ENCODE results near the gene GPRIN2.

Gene GPRIN2

GRCh38 chr10:46550795-46551700 lies 5.4 kb downstream of the GPRIN2 start:
- Histone ChIP-seq H3K27me3 (ENCODE audit: insufficient read depth, insufficient read length) (peaks cover 12% of the 10 kb centered on the region), H3K9me3 (ENCODE audit: insufficient read depth, low read length) (no peaks in the 10 kb centered on the region), H3K4me1 (ENCODE audit: insufficient read depth, insufficient read length) (peaks cover 7% of the 10 kb centered on the region), H3K9ac (ENCODE audit: insufficient read length, low read depth) (no peak overlapping the region), H3K36me3 (ENCODE audit: insufficient read depth, insufficient read length, low read length) (peaks cover 20% of the 10 kb centered on the region), H3K4me3 (ENCODE audit: insufficient read length, low read depth) (no peak overlapping the region)
- no peak for TF ChIP-seq SUZ12 (IDR thresholded peaks at IDR 0.05; ENCODE audit: extremely low read depth, insufficient read depth, insufficient read length)
- TF ChIP-seq ZNF274 (IDR thresholded peaks at IDR 0.05; ENCODE audit: low read depth, low read length), result no peak
- TF ChIP-seq YY1 (IDR thresholded peaks at IDR 0.05; ENCODE audit: insufficient read depth, insufficient read length), result no peak
- no peak for DNase-seq (ENCODE audit: low read depth, low spot score)

- no peaks in the 10 kb centered on the region for H3K9me3 ChIP-seq (ENCODE audit: insufficient read depth, low read length)
- no peak overlapping the region for H3K9ac ChIP-seq (ENCODE audit: insufficient read length, low read depth)
- no peak overlapping the region for H3K4me3 ChIP-seq (ENCODE audit: insufficient read length, low read depth)
- H3K27me3 ChIP-seq (ENCODE audit: insufficient read depth, insufficient read length), result peaks cover 7% of the 10 kb centered on the region
- no peak for DNase-seq (ENCODE audit: low read depth, low spot score)
- no peak for TF ChIP-seq YY1 (IDR thresholded peaks at IDR 0.05; ENCODE audit: insufficient read depth, insufficient read length)
- TF ChIP-seq ZNF274 (IDR thresholded peaks at IDR 0.05; ENCODE audit: low read depth, low read length), result no peak
- TF ChIP-seq SUZ12 (IDR thresholded peaks at IDR 0.05; ENCODE audit: extremely low read depth, insufficient read depth, insufficient read length), result no peak
- peaks cover 5% of the 10 kb centered on the region for H3K4me1 ChIP-seq (ENCODE audit: insufficient read depth, insufficient read length)
- peaks cover 20% of the 10 kb centered on the region for H3K36me3 ChIP-seq (ENCODE audit: insufficient read depth, insufficient read length, low read length)
Measured at GRCh38 chr10:46550076-46550790, 6.2 kb downstream of the GPRIN2 start.

GRCh38 chr10:46549171-46550075 lies 7.0 kb downstream of the GPRIN2 start:
- Histone ChIP-seq H3K4me1 (ENCODE audit: insufficient read depth, insufficient read length) (peaks cover 5% of the 10 kb centered on the region), H3K27me3 (ENCODE audit: insufficient read depth, insufficient read length) (peaks cover 3% of the 10 kb centered on the region), H3K9me3 (ENCODE audit: insufficient read depth, low read length) (no peaks in the 10 kb centered on the region), H3K9ac (ENCODE audit: insufficient read length, low read depth) (no peak overlapping the region), H3K4me3 (ENCODE audit: insufficient read length, low read depth) (no peak overlapping the region), H3K36me3 (ENCODE audit: insufficient read depth, insufficient read length, low read length) (peaks cover 20% of the 10 kb centered on the region)
- TF ChIP-seq ZNF274 (IDR thresholded peaks at IDR 0.05; ENCODE audit: low read depth, low read length) (no peak), YY1 (IDR thresholded peaks at IDR 0.05; ENCODE audit: insufficient read depth, insufficient read length) (no peak), SUZ12 (IDR thresholded peaks at IDR 0.05; ENCODE audit: extremely low read depth, insufficient read depth, insufficient read length) (no peak)
- DNase-seq (ENCODE audit: low read depth, low spot score), result no peak

GRCh38 chr10:46548498-46549090 lies 7.9 kb downstream of the GPRIN2 start:
- Histone ChIP-seq H3K36me3 (ENCODE audit: insufficient read depth, insufficient read length, low read length) (peaks cover 20% of the 10 kb centered on the region), H3K27me3 (ENCODE audit: insufficient read depth, insufficient read length) (no peaks in the 10 kb centered on the region), H3K9me3 (ENCODE audit: insufficient read depth, low read length) (no peaks in the 10 kb centered on the region), H3K4me3 (ENCODE audit: insufficient read length, low read depth) (no peak overlapping the region), H3K9ac (ENCODE audit: insufficient read length, low read depth) (no peak overlapping the region), H3K4me1 (ENCODE audit: insufficient read depth, insufficient read length) (peaks cover 5% of the 10 kb centered on the region)
- TF ChIP-seq YY1 (IDR thresholded peaks at IDR 0.05; ENCODE audit: insufficient read depth, insufficient read length) (no peak), SUZ12 (IDR thresholded peaks at IDR 0.05; ENCODE audit: extremely low read depth, insufficient read depth, insufficient read length) (no peak), ZNF274 (IDR thresholded peaks at IDR 0.05; ENCODE audit: low read depth, low read length) (no peak)
- DNase-seq (ENCODE audit: low read depth, low spot score), result no peak

- Histone ChIP-seq H3K9ac (ENCODE audit: insufficient read length, low read depth) (no peak overlapping the region), H3K36me3 (ENCODE audit: insufficient read depth, insufficient read length, low read length) (peaks cover 14% of the 10 kb centered on the region), H3K4me1 (ENCODE audit: insufficient read depth, insufficient read length) (peaks cover 6% of the 10 kb centered on the region), H3K4me3 (ENCODE audit: insufficient read length, low read depth) (no peak overlapping the region), H3K9me3 (ENCODE audit: insufficient read depth, low read length) (no peaks in the 10 kb centered on the region), H3K27me3 (ENCODE audit: insufficient read depth, insufficient read length) (no peaks in the 10 kb centered on the region)
- TF ChIP-seq YY1 (IDR thresholded peaks at IDR 0.05; ENCODE audit: insufficient read depth, insufficient read length) (no peak), ZNF274 (IDR thresholded peaks at IDR 0.05; ENCODE audit: low read depth, low read length) (no peak), SUZ12 (IDR thresholded peaks at IDR 0.05; ENCODE audit: extremely low read depth, insufficient read depth, insufficient read length) (no peak)
- no peak for DNase-seq (ENCODE audit: low read depth, low spot score)
Measured at GRCh38 chr10:46547541-46548497, 8.6 kb downstream of the GPRIN2 start.

Data from NT2/D1 (cell line).